Activated T-cell treated with anti-CD3 and anti-CD28 coated beads for 24 hours (primary cell): ENCODE measurements around the gene ZP3.
"Not testable (repeated sequence)": the region's sequence is repeated elsewhere in the genome, so short reads cannot be mapped to it uniquely, and the experiment has no call there.

Source experiments
- DNase-seq: peaks from one replicate; pipeline ENCODE4 v3.0.0-alpha.2; 2020; ENCODE audit warnings: low read depth

The ZP3 gene

GRCh38 chr7:76405738-76406137, 19.0 kb upstream of the ZP3 start:
- DNase-seq, result no peak

GRCh38 chr7:76407718-76408117, 17.0 kb upstream of the ZP3 start:
- DNase-seq, result no peak

- DNase-seq, result no peak
Measured at GRCh38 chr7:76408121-76408560, 16.6 kb upstream of the ZP3 start.

- no peak for DNase-seq
Measured at GRCh38 chr7:76409537-76409936, 15.2 kb upstream of the ZP3 start, which contains the start of gene SSC4D. SSC4D (minus strand) TSS chr7:76409697; CDS start chr7:76404439, 5,258 bp downstream.

GRCh38 chr7:76411626-76412025, 13.1 kb upstream of the ZP3 start:
- DNase-seq, result no peak

- DNase-seq, result no peak
Measured at GRCh38 chr7:76412249-76412648, 12.5 kb upstream of the ZP3 start.

GRCh38 chr7:76417654-76418310, 7.0 kb upstream of the ZP3 start:
- DNase-seq, result not testable (repeated sequence)

- DNase-seq, result not testable (repeated sequence)
Measured at GRCh38 chr7:76421097-76421496, 3.7 kb upstream of the ZP3 start.

- DNase-seq, result no peak
Measured at GRCh38 chr7:76423666-76424412, 911 bp upstream of the ZP3 start.

- no peak for DNase-seq
Measured at GRCh38 chr7:76425156-76425555, 406 bp downstream of the ZP3 start.

- not testable (repeated sequence) for DNase-seq
Measured at GRCh38 chr7:76425558-76425957, 808 bp downstream of the ZP3 start.

GRCh38 chr7:76426246-76426645, 1.5 kb downstream of the ZP3 start:
- DNase-seq, result no peak

GRCh38 chr7:76427635-76428034, 2.9 kb downstream of the ZP3 start:
- no peak for DNase-seq

- DNase-seq, result no peak
Measured at GRCh38 chr7:76428149-76428823, 3.5 kb downstream of the ZP3 start.

GRCh38 chr7:76428868-76429805, 4.4 kb downstream of the ZP3 start:
- no peak for DNase-seq

- no peak for DNase-seq
Measured at GRCh38 chr7:76430211-76430610, 5.5 kb downstream of the ZP3 start.

- DNase-seq, result no peak
Measured at GRCh38 chr7:76430836-76431235, 6.1 kb downstream of the ZP3 start.

- DNase-seq, result peak; percentile 51
Measured at GRCh38 chr7:76437873-76438272, 13.1 kb downstream of the ZP3 start.

GRCh38 chr7:76439120-76439888, 14.6 kb downstream of the ZP3 start:
- DNase-seq, result not testable (repeated sequence)

GRCh38 chr7:76440404-76440803, 15.7 kb downstream of the ZP3 start:
- DNase-seq, result not testable (repeated sequence)

- not testable (repeated sequence) for DNase-seq
Measured at GRCh38 chr7:76441792-76442191, 17.0 kb downstream of the ZP3 start.
